Body of pancreas (tissue), 4 donors: ENCODE measurements around the gene ITGB4. TPM values are rescaled to one million over a fixed set of nuclear protein-coding genes. Genes with fewer than 3 reads are reported as not detected.

Experiments used
- ATAC-seq: fragments of 150-250 bp; one replicate; pipeline ENCODE4 v1.9.1; 2016
- DNase-seq, 4 donors: peaks; one replicate each; pipeline ENCODE4 v3.0.0-alpha.2; 2019
- H3K27ac ChIP-seq, 4 donors: fragments of 200-600 bp; sonication (generic); 1 replicate in 3 of 4; 2 replicates in 1 of 4; pipeline versions ENCODE4 v1.5.1 to v1.6.1; 2016 to 2019; ENCODE audit warnings: mild to moderate bottlenecking in 1 of 4, mixed read lengths in 1 of 4, moderate library complexity in 1 of 4
- H3K27me3 ChIP-seq, 2 donors: fragments of 200-600 bp; sonication (generic); one replicate each; pipeline ENCODE4 v1.6.0; 2016; ENCODE audit warnings: mild to moderate bottlenecking in 1 of 2
- H3K36me3 ChIP-seq, 2 donors: fragments of 200-600 bp; sonication (generic); replicated peaks in 1 of 2; 2 replicates each; pipeline ENCODE4 v1.5.1; 2016; ENCODE audit warnings: low read depth in 2 of 2; ENCODE audit not compliant: insufficient read depth in 1 of 2
- H3K4me1 ChIP-seq: fragments of 200-600 bp; sonication (generic); one replicate; pipeline ENCODE4 v1.6.0; 2016
- H3K4me3 ChIP-seq, 2 donors: fragments of 200-600 bp; sonication (generic); 1 replicate in 1 of 2; 2 replicates in 1 of 2; pipeline ENCODE4 v1.5.1; 2016 to 2019
- H3K9me3 ChIP-seq, 3 donors: fragments of 200-600 bp; sonication (generic); 1 replicate in 2 of 3; 2 replicates in 1 of 3; pipeline ENCODE4 v1.5.1; 2016
- POLR2A ChIP-seq, 3 donors: fragments of 450-650 bp; IDR thresholded peaks; one replicate each; pipeline ENCODE4 v1.6.1; 2016; ENCODE audit warnings: antibody characterized with exemption in 3 of 3, mild to moderate bottlenecking in 2 of 3
- WGBS, 2 donors: methylation state at CpG; one replicate each; pipeline ENCODE4 v1.1.5; 2017; 5-methylcytosine and 5-hydroxymethylcytosine counted together
- intact Hi-C: fragments of 100-400 bp; cut with DNase I; formaldehyde crosslinking; loops from one replicate; pipeline ENCODE4 v1.15.1; 2023
- total RNA-seq, 2 donors: library from RNA; depleted of rRNA; stranded (reverse); fragments of >200 nt; gene quantifications; one replicate each; pipeline ENCODE4 v1.1.0, GENCODE V29; 2016
- TF ChIP-seq, protein P1 (sequence below), 7 experiments: fragments of 450-650 bp in 4 of 7; fragments of 200-600 bp in 3 of 7; sonication (generic) in 3 of 7; IDR thresholded peaks; one replicate each; pipeline ENCODE4 v1.5.1; 2016 to 2019; ENCODE audit warnings: antibody characterized with exemption in 7 of 7

The ITGB4 gene
- total RNA-seq, 2 donors from 2014 or later = 25.1 to 33.7 TPM

DNA sequence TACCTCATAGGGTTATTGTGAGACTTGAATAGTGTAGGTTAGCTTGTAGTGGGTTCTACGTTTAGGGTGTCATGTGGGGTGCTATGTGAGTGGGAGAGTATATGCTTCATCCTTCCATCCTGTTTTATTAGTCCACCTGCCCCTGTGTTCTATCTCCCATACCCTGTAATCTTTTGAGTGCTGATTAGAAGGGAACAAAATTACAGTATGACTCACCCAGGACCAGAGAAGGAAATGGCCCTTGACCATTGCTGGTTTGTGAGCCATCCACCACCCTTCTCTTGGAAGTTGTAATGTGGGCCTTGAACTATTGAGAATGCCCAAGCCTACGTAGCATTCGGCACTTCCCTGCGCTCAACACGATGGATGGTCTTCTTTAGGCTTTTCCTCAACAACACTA is 37.0 kb upstream of the ITGB4 start:
- no peak for DNase-seq
- Histone ChIP-seq H3K36me3 (no peaks in the 10 kb centered on the region), H3K9me3 (no peaks in the 10 kb centered on the region), H3K27ac (peak overlapping the region in 2 of 4 donors; percentile 15 to 40), H3K4me3 (no peak overlapping the region), H3K4me1 (peaks cover 33% of the 10 kb centered on the region), H3K27me3 (no peaks in the 10 kb centered on the region)
- ATAC-seq = no peak
- 86 to 88% methylated on average over 5 of the region's 5 CpGs for WGBS, 2 donors
- TF ChIP-seq POLR2A (IDR thresholded peaks at IDR 0.05) = no peak
- TF ChIP-seq, protein P1, sequence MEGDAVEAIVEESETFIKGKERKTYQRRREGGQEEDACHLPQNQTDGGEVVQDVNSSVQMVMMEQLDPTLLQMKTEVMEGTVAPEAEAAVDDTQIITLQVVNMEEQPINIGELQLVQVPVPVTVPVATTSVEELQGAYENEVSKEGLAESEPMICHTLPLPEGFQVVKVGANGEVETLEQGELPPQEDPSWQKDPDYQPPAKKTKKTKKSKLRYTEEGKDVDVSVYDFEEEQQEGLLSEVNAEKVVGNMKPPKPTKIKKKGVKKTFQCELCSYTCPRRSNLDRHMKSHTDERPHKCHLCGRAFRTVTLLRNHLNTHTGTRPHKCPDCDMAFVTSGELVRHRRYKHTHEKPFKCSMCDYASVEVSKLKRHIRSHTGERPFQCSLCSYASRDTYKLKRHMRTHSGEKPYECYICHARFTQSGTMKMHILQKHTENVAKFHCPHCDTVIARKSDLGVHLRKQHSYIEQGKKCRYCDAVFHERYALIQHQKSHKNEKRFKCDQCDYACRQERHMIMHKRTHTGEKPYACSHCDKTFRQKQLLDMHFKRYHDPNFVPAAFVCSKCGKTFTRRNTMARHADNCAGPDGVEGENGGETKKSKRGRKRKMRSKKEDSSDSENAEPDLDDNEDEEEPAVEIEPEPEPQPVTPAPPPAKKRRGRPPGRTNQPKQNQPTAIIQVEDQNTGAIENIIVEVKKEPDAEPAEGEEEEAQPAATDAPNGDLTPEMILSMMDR (IDR thresholded peaks at IDR 0.05) = no peak
- intact Hi-C loops = no loop called here

DNA sequence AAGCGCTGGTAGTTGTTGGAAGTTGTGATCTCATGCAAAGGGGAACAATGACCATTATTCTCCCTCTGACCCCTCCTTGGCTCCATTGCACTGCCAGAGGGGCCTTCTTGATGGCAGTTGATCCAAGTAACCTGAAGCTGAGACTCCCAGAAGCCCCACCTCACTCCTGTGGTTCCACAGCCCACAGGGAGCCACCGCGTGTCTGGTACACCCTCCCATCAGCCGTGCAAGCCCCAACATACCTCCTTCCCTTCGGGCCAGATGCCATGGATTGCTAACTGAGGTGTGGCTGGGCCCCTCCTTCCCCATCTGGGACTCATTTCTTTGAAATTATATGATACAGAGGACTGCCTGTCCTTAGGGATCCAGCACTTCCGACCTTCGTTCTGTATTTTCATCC is 36.3 kb upstream of the ITGB4 start:
- peak in 1 of 4 donors; percentile 20 for DNase-seq
- Histone ChIP-seq H3K27ac (peak overlapping the region in 2 of 4 donors; percentile 10 to 15), H3K4me3 (no peak overlapping the region), H3K9me3 (no peaks in the 10 kb centered on the region), H3K36me3 (no peaks in the 10 kb centered on the region), H3K27me3 (no peaks in the 10 kb centered on the region), H3K4me1 (peaks cover 33% of the 10 kb centered on the region)
- ATAC-seq = peak; percentile 23
- 67 to 71% methylated on average over 7 of the region's 7 CpGs for WGBS, 2 donors
- TF ChIP-seq, protein P1 (IDR thresholded peaks at IDR 0.05) = no peak
- no peak for TF ChIP-seq POLR2A (IDR thresholded peaks at IDR 0.05)
- intact Hi-C loops = no loop called here

DNA sequence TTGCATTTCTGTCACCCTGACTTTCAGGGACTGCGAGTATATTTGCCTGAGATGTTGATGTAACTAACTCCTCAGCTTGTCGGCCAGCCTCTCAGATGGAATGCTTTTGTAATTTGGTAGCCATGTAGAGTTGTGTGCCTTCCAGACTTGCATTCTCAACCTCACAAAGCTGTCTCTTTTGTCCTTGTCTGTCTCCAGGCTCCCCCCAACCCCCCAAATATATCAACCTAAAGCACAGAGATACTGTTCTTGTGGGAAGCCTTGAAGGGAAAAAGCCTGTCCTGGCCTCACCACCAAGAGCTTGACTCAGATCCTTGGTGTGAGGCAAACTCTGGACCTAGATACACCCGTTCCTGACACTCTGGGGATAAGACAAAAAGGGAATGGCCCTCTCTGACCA is 35.8 kb upstream of the ITGB4 start:
- ATAC-seq (no peak), DNase-seq (no peak)
- Histone ChIP-seq H3K4me3 (no peak overlapping the region), H3K27ac (peak overlapping the region in 1 of 4 donors; percentile 10), H3K36me3 (no peaks in the 10 kb centered on the region), H3K4me1 (peaks cover 38% of the 10 kb centered on the region), H3K27me3 (no peaks in the 10 kb centered on the region), H3K9me3 (no peaks in the 10 kb centered on the region)
- TF ChIP-seq, protein P1 (IDR thresholded peaks at IDR 0.05) = no peak
- TF ChIP-seq POLR2A (IDR thresholded peaks at IDR 0.05) = no peak
- intact Hi-C loops = no loop called here
- 69 to 75% methylated on average over 3 of the region's 3 CpGs for WGBS, 2 donors

DNA sequence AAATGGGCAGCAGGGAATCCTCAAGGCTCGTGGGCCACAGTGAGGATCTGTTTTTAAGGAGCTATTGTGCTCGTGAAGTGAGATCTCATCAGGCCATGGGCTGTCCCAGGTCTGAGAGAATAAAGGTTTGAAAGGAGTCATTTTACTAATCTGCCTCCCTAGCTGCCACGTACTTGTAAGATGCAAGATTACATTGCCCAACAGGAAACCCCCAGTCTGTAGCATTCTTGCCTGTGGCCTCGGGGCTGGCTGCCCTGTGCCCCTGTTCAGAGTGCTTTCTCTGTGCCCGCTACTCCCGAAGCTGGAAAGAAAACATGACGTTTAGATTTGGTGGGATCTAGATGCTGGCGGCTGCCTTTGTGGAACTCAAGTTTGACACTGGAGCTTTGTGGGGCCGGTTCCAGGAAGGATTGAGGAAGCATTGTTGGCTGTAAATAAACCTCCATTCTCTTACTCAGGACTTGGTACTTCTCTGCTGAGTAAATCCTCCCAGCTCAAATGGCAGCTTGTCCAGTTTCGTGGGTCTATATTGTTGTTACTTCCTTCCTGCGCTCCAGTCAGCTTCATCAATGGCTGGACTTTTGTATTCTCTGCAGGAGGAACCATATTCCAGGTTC is 32.9 kb upstream of the ITGB4 start:
- H3K36me3 ChIP-seq = peaks cover 0 to 2% of the 10 kb centered on the region in 2 donors
- DNase-seq = peak in 1 of 4 donors; percentile 23
- no peaks in the 10 kb centered on the region for H3K27me3 ChIP-seq
- no peak for ATAC-seq
- H3K4me3 ChIP-seq = no peak overlapping the region
- H3K27ac ChIP-seq = peak overlapping the region in 2 of 4 donors; percentile 8 to 55
- no peak for TF ChIP-seq POLR2A (IDR thresholded peaks at IDR 0.05)
- H3K4me1 ChIP-seq = peaks cover 61% of the 10 kb centered on the region
- intact Hi-C loops = no loop called here
- 72 to 80% methylated on average over 11 of the region's 11 CpGs for WGBS, 2 donors
- H3K9me3 ChIP-seq = no peaks in the 10 kb centered on the region

DNA sequence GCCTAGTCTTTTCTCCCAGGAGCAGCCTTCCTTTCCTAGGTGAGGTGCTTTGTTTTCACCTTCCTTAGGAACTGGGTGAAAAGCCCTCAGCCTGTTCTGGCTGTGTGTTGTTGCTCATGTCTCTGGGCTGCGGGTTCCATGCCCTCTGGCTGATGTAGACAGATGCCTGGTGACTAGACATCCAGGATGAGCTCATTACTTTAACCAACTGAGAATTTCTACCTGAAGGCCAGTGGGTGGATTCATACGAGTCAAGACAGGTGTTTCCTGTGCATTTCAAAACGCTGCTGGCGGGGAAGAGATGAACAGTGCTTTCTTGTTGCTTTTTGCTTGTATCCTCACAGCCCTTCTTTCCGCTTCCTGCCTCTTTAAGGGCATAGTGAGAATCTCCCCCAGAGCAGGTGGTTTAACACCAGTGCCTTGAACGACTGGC is 31.8 kb upstream of the ITGB4 start:
- WGBS, 2 donors = 49 to 83% methylated on average over 6 of the region's 6 CpGs
- Histone ChIP-seq H3K4me1 (peaks cover 61% of the 10 kb centered on the region), H3K9me3 (no peaks in the 10 kb centered on the region), H3K36me3 (peaks cover 0 to 2% of the 10 kb centered on the region in 2 donors), H3K27me3 (no peaks in the 10 kb centered on the region), H3K4me3 (no peak overlapping the region), H3K27ac (peak overlapping the region in 2 of 4 donors; percentile 38 to 55)
- TF ChIP-seq POLR2A (IDR thresholded peaks at IDR 0.05) = no peak
- TF ChIP-seq, protein P1 (IDR thresholded peaks at IDR 0.05) = no peak
- no peak for DNase-seq
- intact Hi-C loops = no loop called here
- ATAC-seq = no peak
